ENCODE measurements around the gene TNFRSF19.
A peak's percentile ranks its signal among the peaks of the same experiment; 100 is the strongest.

The TNFRSF19 gene

GRCh38 chr13:23686948-23687347 is 116.7 kb downstream of the TNFRSF19 start:
- no peak for DNase-seq (ENCODE audit: low read depth)

- DNase-seq (ENCODE audit: low read depth): no peak
These were observed 117.4 kb downstream of the TNFRSF19 start for GRCh38 chr13:23687614-23688013.

GRCh38 chr13:23688336-23688735 is 118.1 kb downstream of the TNFRSF19 start:
- no peak for DNase-seq (ENCODE audit: low read depth)

- no peak for DNase-seq (ENCODE audit: low read depth)
These were observed 120.5 kb downstream of the TNFRSF19 start for GRCh38 chr13:23690668-23691067.

GRCh38 chr13:23692816-23693215 is 122.6 kb downstream of the TNFRSF19 start:
- DNase-seq (ENCODE audit: low read depth): no peak

- DNase-seq (ENCODE audit: low read depth): no peak
These were observed 125.0 kb downstream of the TNFRSF19 start for GRCh38 chr13:23695196-23695595.

- peak; percentile 44 for DNase-seq (ENCODE audit: low read depth)
These were observed 125.7 kb downstream of the TNFRSF19 start for GRCh38 chr13:23695711-23696464.

GRCh38 chr13:23696610-23697009 is 126.4 kb downstream of the TNFRSF19 start:
- no peak for DNase-seq (ENCODE audit: low read depth)

- DNase-seq (ENCODE audit: low read depth): no peak
These were observed 127.6 kb downstream of the TNFRSF19 start for GRCh38 chr13:23697772-23698313.

GRCh38 chr13:23699271-23699670 is 129.1 kb downstream of the TNFRSF19 start:
- no peak for DNase-seq (ENCODE audit: low read depth)

- no peak for DNase-seq (ENCODE audit: low read depth)
These were observed 131.0 kb downstream of the TNFRSF19 start for GRCh38 chr13:23701186-23701585.

GRCh38 chr13:23701636-23702035 is 131.4 kb downstream of the TNFRSF19 start:
- no peak for DNase-seq (ENCODE audit: low read depth)

- DNase-seq (ENCODE audit: low read depth): no peak
These were observed 133.1 kb downstream of the TNFRSF19 start for GRCh38 chr13:23703246-23703860.

- no peak for DNase-seq (ENCODE audit: low read depth)
These were observed 135.4 kb downstream of the TNFRSF19 start for GRCh38 chr13:23705583-23705982.

- no peak for DNase-seq (ENCODE audit: low read depth)
These were observed 137.5 kb downstream of the TNFRSF19 start for GRCh38 chr13:23707674-23708073.

- no peak for DNase-seq (ENCODE audit: low read depth)
These were observed 139.3 kb downstream of the TNFRSF19 start for GRCh38 chr13:23709536-23709935.

- DNase-seq (ENCODE audit: low read depth): no peak
These were observed 140.2 kb downstream of the TNFRSF19 start for GRCh38 chr13:23710366-23710765.

- DNase-seq (ENCODE audit: low read depth): no peak
These were observed 141.1 kb downstream of the TNFRSF19 start for GRCh38 chr13:23711355-23711754.

GRCh38 chr13:23714672-23715071 is 144.5 kb downstream of the TNFRSF19 start:
- DNase-seq (ENCODE audit: low read depth): no peak

- DNase-seq (ENCODE audit: low read depth): no peak
These were observed 145.0 kb downstream of the TNFRSF19 start for GRCh38 chr13:23715092-23715761.

- DNase-seq (ENCODE audit: low read depth): no peak
These were observed 145.6 kb downstream of the TNFRSF19 start for GRCh38 chr13:23715762-23716235.

- DNase-seq (ENCODE audit: low read depth): no peak
These were observed 146.2 kb downstream of the TNFRSF19 start for GRCh38 chr13:23716401-23716800.

GRCh38 chr13:23718996-23719395 is 148.8 kb downstream of the TNFRSF19 start:
- no peak for DNase-seq (ENCODE audit: low read depth)

Data from stimulated activated CD8-positive, alpha-beta memory T cell treated with anti-CD3 and anti-CD28 coated beads, Interleukin-12 subunit alpha, Interleukin-12 subunit beta, amount 100 ng/mL, for 4 hours (primary cell).